T-helper 1 cell treated with Interleukin-12 subunit alpha and Interleukin-12 subunit beta and Interleukin-4 antibody, amounts not matched to agents 30 μg/mL and 1 μg/mL, for 36 hours (primary cell): ENCODE measurements around the gene P2RY1.
A peak's percentile ranks its signal among the peaks of the same experiment; 100 is the strongest.

Experiments used
- H3K27ac Mint-ChIP-seq: one replicate; pipeline ENCODE4 v1.8.0; 2021; ENCODE audit warnings: mild to moderate bottlenecking, mixed read lengths
- H3K27me3 Mint-ChIP-seq: one replicate; pipeline ENCODE4 v1.8.0; 2021; ENCODE audit warnings: low read depth, mixed read lengths
- H3K36me3 Mint-ChIP-seq: one replicate; pipeline ENCODE4 v1.8.0; 2021; ENCODE audit warnings: low read depth, mixed read lengths
- H3K4me1 Mint-ChIP-seq: one replicate; pipeline ENCODE4 v1.8.0; 2021; ENCODE audit warnings: low read depth, mixed read lengths
- H3K4me3 Mint-ChIP-seq: one replicate; pipeline ENCODE4 v1.8.0; 2021; ENCODE audit warnings: mild to moderate bottlenecking, moderate library complexity, mixed read lengths
- H3K9me3 Mint-ChIP-seq: one replicate; pipeline ENCODE4 v1.8.0; 2021; ENCODE audit warnings: mixed read lengths

The P2RY1 gene, protein sequence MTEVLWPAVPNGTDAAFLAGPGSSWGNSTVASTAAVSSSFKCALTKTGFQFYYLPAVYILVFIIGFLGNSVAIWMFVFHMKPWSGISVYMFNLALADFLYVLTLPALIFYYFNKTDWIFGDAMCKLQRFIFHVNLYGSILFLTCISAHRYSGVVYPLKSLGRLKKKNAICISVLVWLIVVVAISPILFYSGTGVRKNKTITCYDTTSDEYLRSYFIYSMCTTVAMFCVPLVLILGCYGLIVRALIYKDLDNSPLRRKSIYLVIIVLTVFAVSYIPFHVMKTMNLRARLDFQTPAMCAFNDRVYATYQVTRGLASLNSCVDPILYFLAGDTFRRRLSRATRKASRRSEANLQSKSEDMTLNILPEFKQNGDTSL

DNA sequence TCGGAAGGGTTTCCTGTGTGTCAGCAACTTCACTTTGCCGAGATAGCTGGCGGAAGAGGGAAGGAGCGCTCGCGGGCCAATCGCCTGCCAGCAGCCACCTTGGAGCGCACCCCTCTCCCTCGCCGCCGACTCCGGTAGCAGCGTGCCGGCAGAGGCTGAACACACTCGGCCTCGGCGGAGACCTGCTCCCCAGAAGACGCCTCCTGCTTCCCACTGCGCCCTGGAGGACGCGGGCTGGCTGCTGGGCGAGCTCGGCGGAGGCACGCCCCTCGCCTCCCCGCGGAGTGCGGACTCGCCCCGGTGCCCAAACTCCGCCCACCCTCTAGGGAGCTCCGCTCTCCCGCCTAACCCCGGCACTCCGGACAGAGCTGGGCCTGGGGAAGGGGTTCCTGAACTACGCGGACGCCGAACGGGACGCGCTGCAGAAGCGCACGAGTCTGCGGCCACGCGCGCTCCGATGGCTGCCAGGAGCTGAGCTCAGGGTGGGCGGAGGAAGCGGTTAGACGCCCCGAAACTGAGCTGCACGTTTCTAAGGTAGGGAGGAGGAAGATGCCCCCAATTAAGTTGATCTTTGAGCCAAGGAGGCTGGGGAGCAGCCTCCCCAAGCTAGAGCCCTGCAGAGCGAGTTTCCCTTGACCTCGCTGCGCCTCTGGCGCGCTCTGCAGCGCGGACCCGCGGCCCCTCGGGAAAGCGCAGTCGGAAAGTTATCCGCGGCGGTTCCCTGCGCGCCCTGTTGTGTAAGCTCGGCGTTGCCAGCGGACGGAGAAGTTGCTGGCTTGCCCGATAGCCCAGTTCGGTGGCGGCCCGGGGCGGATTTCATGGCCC lies at the start of gene P2RY1:
TSS of gene P2RY1 (plus strand) at position 356 of the 825 bp plus-strand sequence. CDS start 652 bp downstream, outside the sequence.
- H3K4me3 Mint-ChIP-seq, result peak within 1 kb of the TSS; percentile 83
- H3K27ac Mint-ChIP-seq, result no peak within 1 kb of the TSS
- peaks cover 61% of the 10 kb centered on the region for H3K27me3 Mint-ChIP-seq

DNA sequence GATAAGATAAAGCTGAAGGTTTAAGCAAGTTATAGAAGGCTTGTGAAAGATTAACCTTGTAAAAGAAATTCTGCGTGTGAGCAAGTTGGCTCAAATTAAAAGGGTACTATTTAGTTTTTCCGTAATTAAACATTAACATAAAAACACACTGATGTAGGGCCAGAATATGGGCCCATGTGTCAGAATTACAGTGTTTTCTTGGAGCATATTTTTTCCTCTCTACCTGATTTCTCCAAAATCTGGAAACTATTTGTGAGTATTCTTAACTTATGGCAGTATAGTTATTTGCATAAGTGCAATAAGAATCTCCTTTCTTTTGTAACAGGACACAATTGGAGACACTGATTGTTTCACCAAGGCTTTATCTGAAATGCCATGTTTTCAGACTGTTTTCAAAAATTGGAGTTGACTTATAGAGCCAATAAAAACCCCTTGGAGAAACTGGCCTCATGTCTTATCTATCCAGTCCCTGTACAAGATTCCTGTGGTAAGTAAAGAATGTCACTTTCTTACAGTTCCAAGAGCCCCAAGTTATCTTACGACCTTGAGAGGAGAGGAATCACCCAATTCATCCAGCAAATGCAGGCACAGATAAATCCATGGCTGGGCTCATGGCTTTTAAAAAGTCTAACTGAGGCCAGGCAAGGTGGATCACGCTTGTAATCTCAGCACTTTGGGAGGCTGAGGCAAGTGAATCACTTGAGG lies 47.8 kb upstream of the P2RY1 start:
- H3K27ac Mint-ChIP-seq, result no peak overlapping the region
- H3K9me3 Mint-ChIP-seq, result no peaks in the 10 kb centered on the region
- no peaks in the 10 kb centered on the region for H3K4me1 Mint-ChIP-seq
- H3K4me3 Mint-ChIP-seq, result no peak overlapping the region
- no peaks in the 10 kb centered on the region for H3K36me3 Mint-ChIP-seq
- no peaks in the 10 kb centered on the region for H3K27me3 Mint-ChIP-seq

More for the DNA sequence above, at the start of gene P2RY1:
- H3K4me1 Mint-ChIP-seq, result peaks cover 11% of the 10 kb centered on the region
- H3K36me3 Mint-ChIP-seq, result peaks cover 2% of the 10 kb centered on the region
- no peaks in the 10 kb centered on the region for H3K9me3 Mint-ChIP-seq

DNA sequence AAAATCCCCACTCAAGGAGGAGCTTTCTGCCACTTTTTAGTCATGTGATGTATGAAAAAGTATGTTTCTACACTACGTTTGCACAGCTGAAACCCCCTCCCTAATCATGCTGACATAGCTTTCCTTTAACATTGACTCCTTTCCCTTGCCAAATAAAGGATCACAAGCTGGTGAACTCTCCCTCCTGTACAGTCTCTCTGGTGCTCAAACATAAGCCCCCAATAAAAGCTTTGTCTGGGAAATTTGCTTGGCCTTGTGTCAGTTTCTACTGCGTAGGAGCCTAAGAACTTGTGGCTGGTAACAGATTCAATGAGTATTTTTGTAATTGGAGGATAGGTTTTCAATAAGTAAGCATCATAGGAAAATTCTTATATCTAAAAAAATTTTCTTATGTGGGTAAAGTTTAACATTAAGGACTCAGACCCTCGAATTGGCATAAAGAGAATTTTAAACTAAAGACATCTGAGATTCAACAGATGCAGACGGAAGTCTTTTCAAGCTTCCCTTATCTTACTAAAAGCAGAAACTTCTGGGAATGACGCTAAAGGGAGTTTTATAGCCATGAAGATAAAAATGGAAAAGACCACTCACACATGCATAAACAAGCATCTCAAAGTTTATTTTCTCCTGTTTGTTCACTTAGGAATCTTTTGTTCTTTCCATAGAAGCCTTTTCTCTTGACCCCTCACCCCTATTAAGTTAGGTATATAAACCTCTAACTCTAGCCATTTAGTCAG lies 44.1 kb upstream of the P2RY1 start:
- H3K27ac Mint-ChIP-seq, result no peak overlapping the region
- H3K27me3 Mint-ChIP-seq, result no peaks in the 10 kb centered on the region
- no peaks in the 10 kb centered on the region for H3K9me3 Mint-ChIP-seq
- no peaks in the 10 kb centered on the region for H3K36me3 Mint-ChIP-seq
- no peaks in the 10 kb centered on the region for H3K4me1 Mint-ChIP-seq
- H3K4me3 Mint-ChIP-seq, result no peak overlapping the region

DNA sequence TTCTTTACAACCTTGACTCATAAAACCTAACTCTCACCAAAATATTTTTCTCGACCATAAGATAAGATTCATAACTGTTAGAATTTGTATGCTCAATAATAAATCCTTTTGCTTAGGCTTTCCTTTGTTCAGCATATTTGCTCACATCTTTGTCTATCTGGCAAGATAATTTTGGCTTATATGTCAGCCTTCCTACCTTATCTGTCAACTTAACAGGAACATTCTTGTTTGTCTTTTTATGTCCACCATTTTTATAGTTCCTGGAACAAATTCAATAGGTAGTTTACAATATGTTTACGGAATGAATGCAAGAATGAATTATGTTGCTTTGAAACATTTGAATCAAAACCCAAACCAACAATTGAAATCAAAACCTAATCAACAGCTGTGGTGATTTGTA lies 41.0 kb upstream of the P2RY1 start:
- H3K9me3 Mint-ChIP-seq, result no peaks in the 10 kb centered on the region
- H3K4me3 Mint-ChIP-seq, result no peak overlapping the region
- no peaks in the 10 kb centered on the region for H3K36me3 Mint-ChIP-seq
- H3K27me3 Mint-ChIP-seq, result no peaks in the 10 kb centered on the region
- no peak overlapping the region for H3K27ac Mint-ChIP-seq
- no peaks in the 10 kb centered on the region for H3K4me1 Mint-ChIP-seq

DNA sequence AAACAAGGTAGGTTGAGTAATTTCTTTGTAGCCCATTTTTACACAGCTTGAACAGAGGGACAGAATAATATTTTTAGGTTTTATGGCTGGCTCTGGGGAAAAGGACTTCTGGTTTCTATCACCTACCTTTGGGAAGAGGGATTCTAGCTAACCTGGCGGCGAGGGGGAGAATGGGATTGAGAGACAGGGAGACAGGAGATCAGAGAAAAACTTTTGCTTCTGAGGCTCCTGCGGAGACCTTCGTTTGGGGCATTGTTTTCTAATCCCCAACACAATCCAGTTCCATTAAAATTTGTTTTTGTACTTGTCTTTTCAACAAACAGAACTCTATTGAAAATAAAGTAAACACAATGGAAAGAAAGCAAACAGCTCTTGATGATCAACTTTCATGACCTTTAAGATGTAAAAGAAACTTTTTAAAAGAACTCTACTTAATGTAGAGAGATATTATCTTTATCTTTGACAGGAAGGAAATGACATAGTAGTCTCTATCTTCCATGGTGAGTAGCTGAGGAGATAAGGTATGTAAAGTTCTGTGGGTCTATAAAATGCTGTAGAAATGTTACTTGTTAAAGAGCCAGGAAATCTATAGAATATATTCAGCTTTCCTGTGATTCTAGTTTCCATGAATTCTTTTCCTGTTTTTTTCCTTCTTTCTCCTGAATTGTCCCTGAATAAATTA lies 37.0 kb upstream of the P2RY1 start:
- Mint-ChIP-seq H3K9me3 (no peaks in the 10 kb centered on the region), H3K27ac (no peak overlapping the region), H3K4me1 (no peaks in the 10 kb centered on the region), H3K4me3 (no peak overlapping the region), H3K27me3 (no peaks in the 10 kb centered on the region), H3K36me3 (no peaks in the 10 kb centered on the region)

DNA sequence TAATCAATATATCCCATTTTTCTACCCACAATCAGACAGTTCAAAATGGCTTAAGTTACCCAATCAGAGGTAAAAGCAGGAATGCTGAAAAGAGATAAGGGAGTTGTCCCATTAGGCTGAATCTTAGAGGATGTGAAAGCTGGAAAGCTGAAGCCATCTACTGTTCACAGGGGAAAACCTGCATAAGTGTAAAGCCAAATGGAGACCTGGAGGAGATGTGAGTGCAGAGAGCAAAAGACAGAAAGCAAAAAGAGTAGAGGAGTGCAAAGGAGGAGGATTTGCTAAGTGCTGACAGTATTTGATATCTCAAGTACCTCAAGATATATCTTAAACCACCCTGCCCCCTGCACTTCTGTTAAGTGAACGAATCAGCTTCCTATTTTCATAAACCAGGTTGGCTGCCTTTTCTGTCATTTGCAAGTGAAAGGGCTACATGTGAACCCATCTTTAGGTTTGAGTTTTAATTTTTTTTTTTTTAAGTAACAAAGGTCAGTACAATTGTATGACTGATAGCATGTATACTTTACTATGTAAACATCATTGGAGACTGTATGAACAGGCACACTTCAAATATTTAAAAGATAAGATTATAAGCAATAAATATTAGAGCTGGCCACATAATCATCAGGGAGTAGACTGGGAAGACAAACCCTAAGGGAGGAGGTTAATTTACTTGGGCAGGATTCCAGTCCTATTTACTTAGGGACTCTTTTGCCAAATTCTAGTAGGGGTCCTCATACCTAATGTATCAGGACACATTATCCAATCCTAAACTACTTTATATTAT lies 22.8 kb upstream of the P2RY1 start:
- Mint-ChIP-seq H3K9me3 (no peaks in the 10 kb centered on the region), H3K27ac (no peak overlapping the region), H3K36me3 (no peaks in the 10 kb centered on the region), H3K27me3 (no peaks in the 10 kb centered on the region), H3K4me1 (no peaks in the 10 kb centered on the region), H3K4me3 (no peak overlapping the region)

DNA sequence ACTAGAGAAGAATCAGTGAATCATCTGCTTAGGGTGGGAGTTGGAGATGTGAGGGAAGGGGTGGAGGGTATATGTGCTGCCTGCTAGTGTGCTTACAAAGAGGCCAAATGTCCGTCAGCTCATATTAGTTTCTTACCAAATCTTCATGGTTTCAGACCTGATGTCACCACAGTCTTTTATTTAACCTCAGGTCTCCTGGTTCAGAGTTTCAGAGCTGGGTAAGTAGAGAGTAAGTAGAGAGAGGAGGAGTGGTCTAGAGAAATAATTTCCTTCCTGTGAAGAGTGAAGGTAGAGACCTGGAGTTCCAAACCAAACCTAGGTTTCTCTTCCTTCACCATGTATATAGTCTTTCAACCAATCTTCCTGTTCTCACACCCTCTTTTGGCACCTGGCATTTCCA lies 17.5 kb upstream of the P2RY1 start:
- Mint-ChIP-seq H3K27me3 (no peaks in the 10 kb centered on the region), H3K36me3 (no peaks in the 10 kb centered on the region), H3K4me3 (no peak overlapping the region), H3K4me1 (no peaks in the 10 kb centered on the region), H3K27ac (no peak overlapping the region), H3K9me3 (no peaks in the 10 kb centered on the region)

DNA sequence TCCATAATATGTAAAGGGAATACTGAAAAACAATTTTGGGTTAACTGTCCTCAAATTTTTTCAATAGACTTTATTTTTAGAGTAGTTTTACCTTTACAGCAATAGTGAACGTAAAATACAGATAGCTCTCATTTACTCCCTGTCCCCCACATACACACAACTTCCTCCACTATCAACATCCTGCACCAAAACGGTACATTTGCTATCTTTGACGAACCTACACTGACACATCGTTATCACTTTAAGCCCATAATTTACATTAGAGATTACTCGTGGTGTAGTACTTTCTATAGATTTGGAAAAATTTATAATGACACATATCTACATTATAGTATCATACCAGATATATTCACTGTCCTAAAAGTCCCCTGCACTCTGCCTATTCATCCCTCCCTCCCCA lies 16.9 kb upstream of the P2RY1 start:
- Mint-ChIP-seq H3K27me3 (no peaks in the 10 kb centered on the region), H3K36me3 (no peaks in the 10 kb centered on the region), H3K4me1 (no peaks in the 10 kb centered on the region), H3K27ac (no peak overlapping the region), H3K4me3 (no peak overlapping the region), H3K9me3 (no peaks in the 10 kb centered on the region)

DNA sequence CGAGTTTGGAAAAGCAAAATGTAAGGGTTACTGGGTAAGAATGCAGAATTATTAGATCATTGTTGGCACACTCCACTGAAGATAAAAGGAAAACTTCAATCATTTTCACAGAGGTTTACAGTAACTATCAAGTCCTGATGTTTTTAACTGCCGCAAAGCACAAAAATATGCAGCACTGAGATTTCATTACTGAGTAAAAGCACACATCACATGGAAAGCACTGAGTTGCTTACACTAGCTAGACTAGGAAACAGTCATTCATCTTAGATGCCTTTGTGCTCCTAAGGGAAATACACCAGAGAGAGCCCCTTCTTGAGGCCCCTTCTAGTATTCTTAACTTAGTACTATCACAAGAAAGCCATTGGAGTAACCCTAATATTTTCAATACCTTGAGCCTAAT lies 11.8 kb upstream of the P2RY1 start:
- H3K27ac Mint-ChIP-seq, result no peak overlapping the region

DNA sequence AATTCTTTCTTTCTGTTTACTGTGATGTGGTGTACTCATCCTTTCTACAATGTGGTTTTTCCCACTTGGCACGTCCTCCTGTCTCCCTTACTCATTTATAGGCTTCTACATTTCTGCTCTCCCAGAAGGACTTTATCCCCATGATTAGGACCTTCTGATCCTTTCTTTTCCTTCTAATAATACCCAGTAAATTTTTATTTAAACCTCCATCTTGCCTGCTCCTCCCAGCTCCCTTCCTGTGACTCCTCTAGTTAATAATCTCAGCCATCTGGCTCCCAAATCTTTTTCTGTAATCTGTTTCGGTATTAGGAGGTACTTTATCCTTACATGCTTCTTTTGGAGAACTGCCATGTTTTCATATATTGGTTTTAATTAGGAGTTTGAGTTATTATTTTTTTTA lies 11.2 kb upstream of the P2RY1 start:
- H3K4me1 Mint-ChIP-seq, result no peaks in the 10 kb centered on the region
- H3K36me3 Mint-ChIP-seq, result no peaks in the 10 kb centered on the region
- no peak overlapping the region for H3K4me3 Mint-ChIP-seq
- H3K27ac Mint-ChIP-seq, result no peak overlapping the region
- H3K9me3 Mint-ChIP-seq, result no peaks in the 10 kb centered on the region
- H3K27me3 Mint-ChIP-seq, result peaks cover 4% of the 10 kb centered on the region

More for the DNA sequence above, 11.8 kb upstream of the P2RY1 start:
- H3K36me3 Mint-ChIP-seq, result no peaks in the 10 kb centered on the region
- H3K4me1 Mint-ChIP-seq, result no peaks in the 10 kb centered on the region
- no peaks in the 10 kb centered on the region for H3K9me3 Mint-ChIP-seq
- no peak overlapping the region for H3K4me3 Mint-ChIP-seq
- H3K27me3 Mint-ChIP-seq, result peaks cover 4% of the 10 kb centered on the region

DNA sequence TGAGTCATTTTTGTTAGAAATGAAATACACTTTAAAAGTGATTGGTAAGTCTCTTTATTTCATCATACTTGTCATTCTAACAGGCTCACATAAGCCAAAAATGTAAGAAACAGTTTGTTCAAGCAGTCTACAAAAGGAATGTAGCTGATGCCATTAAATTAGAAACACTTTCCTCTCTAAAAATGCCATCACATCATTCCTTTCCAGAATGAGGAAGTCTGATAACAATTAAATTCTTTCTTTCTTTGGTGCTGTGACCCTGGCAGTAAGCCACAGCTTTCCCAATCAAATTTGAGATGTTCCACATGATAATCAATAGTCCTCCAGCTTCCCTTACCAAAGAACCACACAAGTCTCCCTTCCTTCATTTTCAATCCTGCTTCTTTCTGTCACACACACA lies 9.4 kb upstream of the P2RY1 start:
- Mint-ChIP-seq H3K36me3 (no peaks in the 10 kb centered on the region), H3K4me1 (no peaks in the 10 kb centered on the region), H3K27me3 (peaks cover 7% of the 10 kb centered on the region), H3K9me3 (no peaks in the 10 kb centered on the region), H3K27ac (no peak overlapping the region), H3K4me3 (no peak overlapping the region)

DNA sequence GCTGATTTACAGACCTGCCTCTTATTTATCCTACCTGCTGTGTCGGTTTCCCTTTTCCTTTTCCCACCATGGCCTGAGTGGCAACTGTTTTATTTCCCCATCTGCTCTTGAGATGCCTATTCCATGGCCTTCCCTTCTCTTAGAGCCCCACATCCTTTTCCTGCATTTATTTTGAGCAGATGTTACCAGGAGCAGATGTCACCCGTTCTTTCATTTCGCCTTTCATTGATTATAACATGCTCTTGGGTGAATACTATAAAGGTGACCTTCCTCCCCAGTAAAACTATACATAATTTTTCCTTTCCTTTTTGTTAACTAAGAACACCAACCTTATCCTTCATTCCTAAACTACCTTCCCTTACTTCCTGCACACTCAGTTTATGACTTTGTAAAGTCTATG lies 8.5 kb upstream of the P2RY1 start:
- Mint-ChIP-seq H3K4me3 (no peak overlapping the region), H3K36me3 (no peaks in the 10 kb centered on the region), H3K27ac (no peak overlapping the region), H3K9me3 (no peaks in the 10 kb centered on the region), H3K27me3 (peaks cover 13% of the 10 kb centered on the region), H3K4me1 (no peaks in the 10 kb centered on the region)

DNA sequence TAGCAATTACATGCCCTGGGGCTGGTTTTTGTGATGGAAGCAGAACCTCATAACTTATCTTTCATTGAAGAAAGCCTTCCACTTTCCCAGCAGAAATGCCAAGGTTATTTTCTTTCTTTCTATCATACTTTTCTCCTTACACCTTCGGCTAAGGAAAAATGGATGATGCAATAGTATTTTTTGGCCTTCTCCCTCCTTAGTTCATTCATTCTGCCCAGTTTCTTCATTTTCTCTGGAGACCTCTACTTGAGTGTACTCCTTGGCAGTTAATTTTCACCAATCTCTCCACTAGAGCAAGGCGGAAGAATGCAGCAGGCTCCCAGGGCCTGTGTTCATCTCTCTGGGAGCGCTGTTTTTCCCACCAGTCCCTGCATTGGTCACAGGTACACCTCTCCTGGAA lies 7.6 kb upstream of the P2RY1 start:
- Mint-ChIP-seq H3K9me3 (no peaks in the 10 kb centered on the region), H3K4me3 (no peak overlapping the region), H3K27me3 (peaks cover 13% of the 10 kb centered on the region), H3K36me3 (no peaks in the 10 kb centered on the region), H3K4me1 (no peaks in the 10 kb centered on the region), H3K27ac (no peak overlapping the region)
